Subcutaneous adipose tissue (tissue), 4 donors: ENCODE data around the gene DNMT3A. TPM values are rescaled to one million over a fixed set of nuclear protein-coding genes. Genes with fewer than 3 reads are reported as not detected.

Source experiments
- CTCF ChIP-seq: fragments of 450-650 bp; IDR thresholded peaks from one replicate; pipeline ENCODE4 v1.5.1; 2016; ENCODE audit warnings: low read depth, mild to moderate bottlenecking, control low read depth, antibody characterized with exemption, moderate library complexity
- total RNA-seq, 4 donors: library from RNA; depleted of rRNA; stranded (reverse); fragments of >200 nt; gene quantifications; one replicate each; pipeline ENCODE4 v1.1.0, GENCODE V29; 2016

The DNMT3A gene
- total RNA-seq, 4 donors from 2014 or later: 8.3 to 10.7 (median 10.0) TPM

GRCh38 chr2:25286025-25286400 is 55.7 kb downstream of the DNMT3A start:
- TF ChIP-seq CTCF: no peak

GRCh38 chr2:25285265-25286024 is 56.3 kb downstream of the DNMT3A start:
- TF ChIP-seq CTCF: no peak

- TF ChIP-seq CTCF: no peak
Observed at GRCh38 chr2:25284756-25285155, 57.0 kb downstream of the DNMT3A start.

- no peak for TF ChIP-seq CTCF
Observed at GRCh38 chr2:25283921-25284320, 57.8 kb downstream of the DNMT3A start.

GRCh38 chr2:25281941-25282340 is 59.8 kb downstream of the DNMT3A start:
- TF ChIP-seq CTCF: no peak

GRCh38 chr2:25281522-25281921 is 60.2 kb downstream of the DNMT3A start:
- TF ChIP-seq CTCF: no peak

GRCh38 chr2:25280051-25280687 is 61.6 kb downstream of the DNMT3A start:
- no peak for TF ChIP-seq CTCF
